NCI-H2029 treated with DMSO at 0.1 percent for 48 hours (cell line): ENCODE measurements around the gene KCNG1.
"Not testable (repeated sequence)": the region's sequence is repeated elsewhere in the genome, so short reads cannot be mapped to it uniquely, and the experiment has no call there.

Experiments
- DNase-seq: peaks from one replicate; lab custom pipeline; 2025; lab: John Stamatoyannopoulos, UW

KCNG1 gene

GRCh38 chr20:50987493-50988210 is 35.3 kb downstream of the KCNG1 start:
- DNase-seq, result peak; percentile 86

GRCh38 chr20:50983321-50983720 is 39.6 kb downstream of the KCNG1 start:
- DNase-seq, result no peak

GRCh38 chr20:50982363-50982762 is 40.5 kb downstream of the KCNG1 start:
- DNase-seq, result peak; percentile 9

- no peak for DNase-seq
Measured at GRCh38 chr20:50981714-50982048, 41.2 kb downstream of the KCNG1 start.

- DNase-seq, result peak; percentile 5
Measured at GRCh38 chr20:50980851-50981713, 41.8 kb downstream of the KCNG1 start.

- no peak for DNase-seq
Measured at GRCh38 chr20:50980071-50980681, 42.7 kb downstream of the KCNG1 start.

GRCh38 chr20:50978533-50978932 is 44.4 kb downstream of the KCNG1 start:
- DNase-seq, result not testable (repeated sequence)

GRCh38 chr20:50977066-50978021 is 45.6 kb downstream of the KCNG1 start:
- no peak for DNase-seq

- DNase-seq, result no peak
Measured at GRCh38 chr20:50975701-50976330, 47.1 kb downstream of the KCNG1 start.

- no peak for DNase-seq
Measured at GRCh38 chr20:50969912-50970311, 53.0 kb downstream of the KCNG1 start.

- no peak for DNase-seq
Measured at GRCh38 chr20:50969435-50969834, 53.5 kb downstream of the KCNG1 start.

GRCh38 chr20:50968289-50968688 is 54.6 kb downstream of the KCNG1 start:
- no peak for DNase-seq

GRCh38 chr20:50967586-50967985 is 55.3 kb downstream of the KCNG1 start:
- DNase-seq, result no peak

GRCh38 chr20:50959543-50960126 is 63.3 kb downstream of the KCNG1 start:
- DNase-seq, result no peak

- peak; percentile 98 for DNase-seq
Measured at GRCh38 chr20:50958615-50959542, 64.0 kb downstream of the KCNG1 start, which contains the start of gene MOCS3. Gene MOCS3, plus strand, starts transcription at chr20:50958818. Its CDS starts 25 bp downstream, at chr20:50958843.

- DNase-seq, result peak; percentile 98
Measured at GRCh38 chr20:50957798-50958614, 64.9 kb downstream of the KCNG1 start, which contains the start of gene DPM1. Gene DPM1, minus strand, starts transcription at chr20:50958532. Its CDS starts 9 bp downstream, at chr20:50958523.

GRCh38 chr20:50957276-50957675 is 65.6 kb downstream of the KCNG1 start:
- DNase-seq, result no peak

GRCh38 chr20:50953821-50954220 is 69.1 kb downstream of the KCNG1 start:
- no peak for DNase-seq
